GM18517 (cell line): ENCODE results near the gene KLK1.
"Not testable (repeated sequence)": the region's sequence is repeated elsewhere in the genome, so short reads cannot be mapped to it uniquely, and the experiment has no call there.

ENCODE experiments used
- ATAC-seq: cut with Tn5 transposase; IDR thresholded peaks from one replicate; pipeline ENCODE4 v1.9.1; 2021; ENCODE audit warnings: mild to moderate bottlenecking, moderate library complexity; ENCODE audit not compliant: unreplicated experiment

The KLK1 gene

GRCh38 chr19:50817941-50818858 lies 5.4 kb downstream of the KLK1 start:
- peak; percentile 45 for ATAC-seq

- ATAC-seq = no peak
Measured at GRCh38 chr19:50815439-50815838, 8.1 kb downstream of the KLK1 start.

- ATAC-seq = no peak
Measured at GRCh38 chr19:50814883-50815282, 8.7 kb downstream of the KLK1 start.

GRCh38 chr19:50812474-50812873 lies 11.1 kb downstream of the KLK1 start:
- no peak for ATAC-seq

- ATAC-seq = not testable (repeated sequence)
Measured at GRCh38 chr19:50811622-50812238, 11.9 kb downstream of the KLK1 start.

GRCh38 chr19:50808856-50809255 lies 14.7 kb downstream of the KLK1 start:
- no peak for ATAC-seq

GRCh38 chr19:50804420-50805272 lies 18.9 kb downstream of the KLK1 start:
- ATAC-seq = peak; percentile 87

GRCh38 chr19:50803633-50804419 lies 19.8 kb downstream of the KLK1 start:
- ATAC-seq = no peak

- no peak for ATAC-seq
Measured at GRCh38 chr19:50801107-50801506, 22.5 kb downstream of the KLK1 start.

GRCh38 chr19:50799547-50799851 lies 24.1 kb downstream of the KLK1 start:
- no peak for ATAC-seq

- no peak for ATAC-seq
Measured at GRCh38 chr19:50798659-50799546, 24.7 kb downstream of the KLK1 start.

- ATAC-seq = no peak
Measured at GRCh38 chr19:50797781-50798658, 25.6 kb downstream of the KLK1 start.

- no peak for ATAC-seq
Measured at GRCh38 chr19:50797429-50797780, 26.2 kb downstream of the KLK1 start.

- no peak for ATAC-seq
Measured at GRCh38 chr19:50796634-50797428, 26.8 kb downstream of the KLK1 start.

- no peak for ATAC-seq
Measured at GRCh38 chr19:50796128-50796633, 27.4 kb downstream of the KLK1 start.

GRCh38 chr19:50795664-50796073 lies 27.9 kb downstream of the KLK1 start:
- ATAC-seq = no peak

GRCh38 chr19:50794876-50795663 lies 28.5 kb downstream of the KLK1 start:
- no peak for ATAC-seq
